ENCODE data around the gene CACUL1. TPM values are rescaled to one million over a fixed set of nuclear protein-coding genes. Genes with fewer than 3 reads are reported as not detected.
"Not testable (repeated sequence)": the region's sequence is repeated elsewhere in the genome, so short reads cannot be mapped to it uniquely, and the experiment has no call there.

The CACUL1 gene
- total and polyA plus RNA-seq, 10 donors = 4.3 to 56.7 (median 34.9) TPM

GRCh38 chr10:118672766-118673715, 81.7 kb downstream of the CACUL1 start:
- H3K36me3 ChIP-seq = peaks cover 0 to 40% (median 0%) of the 10 kb centered on the region in 6 donors
- H3K27ac ChIP-seq = no peak overlapping the region
- DNase-seq = no peak

GRCh38 chr10:118672153-118672552, 82.6 kb downstream of the CACUL1 start:
- DNase-seq = no peak
- intact Hi-C loops (cut with DNase I; ENCODE audit: low total_unique reads) = no loop called here
- H3K27ac ChIP-seq = no peak overlapping the region
- H3K9me3 ChIP-seq = no peaks in the 10 kb centered on the region
- 71 to 87% (median 75%) methylated on average over 6 of the region's 6 CpGs for WGBS, 5 donors
- TF ChIP-seq POLR2AphosphoS5 (IDR thresholded peaks at IDR 0.05) (no peak), CTCF (IDR thresholded peaks at IDR 0.05 in 8 of 11, conservative IDR thresholded peaks at IDR 0.05 in 3 of 11) (no peak), POLR2A (IDR thresholded peaks at IDR 0.05) (no peak)
- no peaks in the 10 kb centered on the region for H3K27me3 ChIP-seq (replicated peaks in 1 of 7)
- H3K36me3 ChIP-seq = peaks cover 0 to 31% (median 0%) of the 10 kb centered on the region in 6 donors
- peaks cover 9 to 30% (median 16%) of the 10 kb centered on the region in 6 donors for H3K4me1 ChIP-seq
- H3K4me3 ChIP-seq = no peak overlapping the region

More at GRCh38 chr10:118672766-118673715, 81.7 kb downstream of the CACUL1 start:
- no peaks in the 10 kb centered on the region for H3K9me3 ChIP-seq
- TF ChIP-seq POLR2AphosphoS5 (IDR thresholded peaks at IDR 0.05) (no peak), POLR2A (IDR thresholded peaks at IDR 0.05) (no peak), CTCF (IDR thresholded peaks at IDR 0.05 in 8 of 11, conservative IDR thresholded peaks at IDR 0.05 in 3 of 11) (no peak)
- H3K4me1 ChIP-seq = peaks cover 9 to 26% (median 16%) of the 10 kb centered on the region in 6 donors
- intact Hi-C loops (cut with DNase I; ENCODE audit: low total_unique reads) = no loop called here
- no peak overlapping the region for H3K4me3 ChIP-seq
- WGBS, 5 donors = 91 to 98% (median 94%) methylated on average over 11 of the region's 11 CpGs
- H3K27me3 ChIP-seq (replicated peaks in 1 of 7) = no peaks in the 10 kb centered on the region

- WGBS, 5 donors = 77 to 100% (median 83%) methylated on average over 3 of the region's 3 CpGs
- H3K9me3 ChIP-seq; intact Hi-C loops (cut with DNase I; ENCODE audit: low total_unique reads); H3K27me3 ChIP-seq (replicated peaks in 1 of 7); DNase-seq; H3K4me3 ChIP-seq; H3K27ac ChIP-seq: not testable (repeated sequence)
- H3K4me1 ChIP-seq = peaks cover 9 to 30% (median 16%) of the 10 kb centered on the region in 6 donors
- peaks cover 0 to 31% (median 0%) of the 10 kb centered on the region in 6 donors for H3K36me3 ChIP-seq
These were observed 83.5 kb downstream of the CACUL1 start for GRCh38 chr10:118671221-118671620.

- Histone ChIP-seq H3K27ac (no peak overlapping the region), H3K27me3 (replicated peaks in 1 of 7) (no peaks in the 10 kb centered on the region), H3K4me3 (no peak overlapping the region), H3K36me3 (peaks cover 0 to 28% (median 0%) of the 10 kb centered on the region in 6 donors), H3K9me3 (no peaks in the 10 kb centered on the region), H3K4me1 (peaks cover 9 to 30% (median 16%) of the 10 kb centered on the region in 6 donors)
- intact Hi-C loops (cut with DNase I; ENCODE audit: low total_unique reads) = no loop called here
- TF ChIP-seq POLR2A (IDR thresholded peaks at IDR 0.05) = no peak
- no peak for TF ChIP-seq CTCF (IDR thresholded peaks at IDR 0.05 in 8 of 11, conservative IDR thresholded peaks at IDR 0.05 in 3 of 11)
- TF ChIP-seq POLR2AphosphoS5 (IDR thresholded peaks at IDR 0.05) = no peak
- no peak for DNase-seq
- 90 to 96% (median 94%) methylated on average over 10 to 11 of the region's 11 CpGs for WGBS, 5 donors
These were observed 84.2 kb downstream of the CACUL1 start for GRCh38 chr10:118670472-118671124.
